Measurements from ENCODE around the gene BCAR1.

BCAR1 gene

DNA sequence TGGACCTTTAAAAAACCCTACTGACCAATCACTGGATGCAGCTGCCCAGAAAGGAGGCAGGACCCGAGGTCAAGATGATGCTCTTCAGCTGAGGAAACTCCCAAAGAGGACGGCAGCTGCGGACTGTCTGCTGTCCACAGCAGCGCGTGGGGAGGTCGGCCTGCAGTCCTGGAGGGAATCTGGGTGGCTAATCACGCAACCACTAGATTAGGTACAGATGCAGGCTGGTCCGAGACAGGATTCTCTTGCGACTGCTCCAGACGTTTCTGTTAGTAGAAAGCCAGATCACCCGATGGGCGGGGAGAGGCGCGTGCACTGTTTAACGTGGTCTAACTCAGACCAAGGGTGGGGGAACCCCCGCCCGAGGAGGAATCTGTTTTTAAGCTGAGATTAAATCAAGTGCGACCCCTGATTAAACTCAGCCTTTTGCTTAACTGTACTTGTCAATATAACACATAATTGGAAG, 53.3 kb downstream of the BCAR1 start:
- DNase-seq, result no peak

DNA sequence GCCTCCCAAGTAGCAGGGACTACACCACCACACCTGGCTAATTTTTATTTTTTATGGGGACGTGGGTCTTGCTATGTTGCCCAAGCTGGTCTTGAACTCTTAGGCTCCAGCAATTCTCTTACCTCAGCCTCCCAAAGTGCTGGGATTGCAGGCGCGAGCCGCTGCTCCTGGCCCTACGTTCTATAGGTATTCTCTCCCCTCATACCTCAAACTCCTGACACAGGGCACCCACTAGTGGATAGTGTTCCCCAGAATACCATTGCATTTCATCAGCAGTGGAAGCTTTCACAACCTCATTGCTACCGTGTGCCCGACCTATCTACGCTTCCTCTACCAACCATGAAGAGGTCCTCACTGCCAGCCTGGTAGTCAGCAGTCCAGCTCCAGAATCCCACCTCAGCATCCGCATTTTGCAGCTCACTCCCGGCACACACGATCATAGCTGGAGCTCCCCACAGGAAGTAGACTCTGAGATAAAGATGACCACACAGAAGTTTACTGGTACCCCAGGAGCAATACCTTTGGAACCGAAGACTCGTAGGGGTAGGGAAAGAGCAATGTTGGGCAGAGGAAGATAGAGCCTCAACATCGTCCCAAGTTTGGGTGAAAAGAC, 53.8 kb downstream of the BCAR1 start:
- DNase-seq, result no peak

DNA sequence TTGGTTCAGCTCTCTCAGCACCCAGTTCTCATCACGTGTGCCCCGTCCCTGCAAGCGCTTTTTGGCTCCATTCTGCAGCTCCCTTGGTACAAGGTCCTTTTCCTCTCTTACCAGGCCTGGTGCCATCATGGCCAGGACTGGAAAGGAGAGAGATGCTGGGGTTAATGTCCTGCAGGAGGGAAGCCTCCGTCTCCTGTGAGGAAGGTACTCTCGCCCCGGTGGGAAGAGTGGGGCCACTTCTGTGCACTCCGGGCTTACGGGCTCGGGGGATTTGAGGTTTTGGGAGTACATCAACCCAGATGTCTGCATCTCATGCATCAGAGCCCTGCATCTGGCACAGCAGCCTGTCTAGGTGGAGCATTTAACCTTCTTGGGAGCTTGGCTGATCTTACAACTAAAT, 54.6 kb downstream of the BCAR1 start:
- DNase-seq, result no peak

DNA sequence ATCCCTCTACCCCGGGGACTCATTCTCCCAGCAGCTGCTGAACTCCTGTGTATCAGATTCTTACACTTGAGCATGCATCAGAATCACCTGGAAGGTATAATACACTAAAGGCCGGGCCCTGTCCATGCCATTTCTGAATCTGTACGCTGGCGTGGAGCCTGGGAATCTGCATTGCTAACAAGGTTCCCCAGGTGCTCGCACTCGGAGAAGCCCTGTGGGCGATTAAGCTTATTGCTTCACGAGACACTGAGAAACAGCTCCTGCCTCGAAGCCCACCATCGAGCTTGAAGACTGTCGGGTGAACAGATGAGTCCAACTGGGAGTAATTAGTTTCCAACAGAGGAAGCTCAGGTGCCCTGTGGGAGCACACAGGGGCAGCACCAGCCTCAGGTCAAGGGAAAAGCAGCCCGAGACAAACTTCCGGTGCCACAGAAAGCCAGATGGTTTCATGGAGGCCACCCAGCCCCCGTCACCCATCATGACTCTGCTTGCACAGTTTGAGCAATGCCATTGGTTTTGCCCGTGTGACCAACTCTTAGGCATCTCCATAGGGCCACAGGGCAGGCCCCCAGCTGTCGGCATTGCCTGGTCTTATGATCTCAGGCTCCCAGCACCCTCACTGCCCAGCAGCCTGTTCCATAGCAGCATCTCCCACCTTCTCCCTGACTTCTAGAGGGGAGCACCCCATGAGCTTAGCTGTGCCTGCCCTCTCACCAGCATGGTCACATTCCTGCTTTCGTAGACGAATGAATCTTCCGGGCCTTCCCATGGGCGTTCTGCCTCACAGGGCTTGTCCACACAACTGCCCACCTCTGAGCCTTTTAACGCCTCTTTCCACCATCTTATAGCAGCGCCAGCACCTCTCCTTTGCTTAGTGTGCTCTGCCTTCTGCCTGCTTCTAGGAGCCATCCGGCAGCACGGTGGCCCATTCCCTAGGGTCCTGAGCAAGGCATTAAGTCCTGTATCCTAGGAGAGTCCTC, 55.3 kb downstream of the BCAR1 start:
- DNase-seq, result no peak

DNA sequence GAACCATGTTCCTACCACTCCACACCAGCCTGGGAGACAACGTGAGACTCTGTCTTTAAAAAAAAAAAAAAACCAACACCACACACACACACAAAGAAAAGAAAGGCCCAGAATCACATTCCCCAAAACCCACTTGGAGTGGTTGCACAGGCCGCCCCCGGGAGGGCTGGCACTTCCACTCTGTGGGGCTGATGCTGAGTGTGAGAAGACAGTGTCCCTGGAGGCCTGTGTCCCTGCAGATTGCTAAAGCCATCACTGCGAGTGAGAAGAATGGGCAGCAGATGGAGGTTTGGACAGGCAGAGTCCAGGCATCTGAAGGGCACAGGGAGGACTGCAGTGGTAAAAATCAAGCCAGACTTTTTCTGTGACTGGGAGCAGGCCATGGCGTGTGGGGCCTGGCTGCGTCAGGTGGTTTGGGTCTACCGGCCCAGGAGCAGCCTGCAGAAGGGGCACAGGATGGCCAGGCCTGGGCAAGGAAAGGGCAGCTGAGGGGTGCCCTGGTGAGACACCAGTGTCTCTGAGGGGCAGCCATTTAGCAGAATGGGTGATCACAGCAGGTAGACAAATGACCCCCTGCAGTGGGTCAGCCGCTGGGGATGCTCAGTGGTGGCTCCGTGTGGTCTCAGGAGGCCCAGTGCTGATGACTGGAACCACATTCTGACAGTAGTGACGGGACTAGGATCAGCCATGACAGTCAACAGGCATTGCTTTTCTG, 57.5 kb downstream of the BCAR1 start:
- no peak for DNase-seq

DNA sequence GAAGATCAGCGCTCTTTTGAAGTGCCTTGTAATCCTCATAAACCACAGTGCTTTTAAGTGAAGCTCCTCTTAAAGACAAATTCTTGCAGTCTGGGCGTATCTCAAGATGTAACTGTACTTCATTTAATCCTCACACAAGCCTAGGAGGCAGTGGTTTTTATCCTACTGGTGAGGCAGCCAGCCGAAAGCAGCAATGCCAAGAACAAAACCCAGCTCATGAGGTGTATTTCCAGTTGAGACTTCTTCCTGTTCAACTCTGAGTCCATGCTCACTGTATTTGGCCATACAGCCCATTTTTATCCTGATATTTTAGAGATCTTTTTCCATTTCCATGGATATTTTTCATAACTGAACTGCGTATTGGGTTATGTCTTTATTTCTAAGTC, 58.2 kb downstream of the BCAR1 start:
- DNase-seq, result no peak

DNA sequence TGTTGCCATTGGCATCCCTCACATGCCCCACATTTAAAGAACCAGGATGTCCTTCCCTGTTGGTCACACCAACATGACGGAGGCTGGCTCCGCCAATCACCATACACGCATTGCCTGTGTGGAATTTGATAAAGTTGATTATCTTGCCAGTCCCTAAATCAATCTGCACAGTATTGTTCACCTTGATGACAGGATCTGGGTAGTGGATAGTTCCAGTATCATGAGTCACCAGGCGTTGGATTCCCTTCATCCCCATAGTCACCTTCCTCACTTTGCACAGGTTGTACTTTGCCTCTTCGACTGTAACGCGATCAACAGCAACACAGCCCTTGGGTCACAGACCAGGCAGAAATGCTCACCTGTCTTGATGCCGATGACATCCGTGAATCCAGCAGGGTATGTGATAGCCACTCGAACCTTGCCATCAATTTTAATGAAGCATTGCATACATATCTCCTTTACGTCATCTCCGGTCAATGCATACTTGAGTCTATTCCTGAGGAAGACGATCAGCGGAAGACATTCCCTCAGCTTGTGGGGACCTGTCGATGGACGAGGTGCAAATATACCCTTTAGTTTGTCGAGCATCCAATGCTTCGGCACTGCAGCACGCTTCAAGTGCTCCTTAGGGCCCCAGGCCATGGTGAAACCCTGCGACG, 58.7 kb downstream of the BCAR1 start:
- DNase-seq, result no peak

DNA sequence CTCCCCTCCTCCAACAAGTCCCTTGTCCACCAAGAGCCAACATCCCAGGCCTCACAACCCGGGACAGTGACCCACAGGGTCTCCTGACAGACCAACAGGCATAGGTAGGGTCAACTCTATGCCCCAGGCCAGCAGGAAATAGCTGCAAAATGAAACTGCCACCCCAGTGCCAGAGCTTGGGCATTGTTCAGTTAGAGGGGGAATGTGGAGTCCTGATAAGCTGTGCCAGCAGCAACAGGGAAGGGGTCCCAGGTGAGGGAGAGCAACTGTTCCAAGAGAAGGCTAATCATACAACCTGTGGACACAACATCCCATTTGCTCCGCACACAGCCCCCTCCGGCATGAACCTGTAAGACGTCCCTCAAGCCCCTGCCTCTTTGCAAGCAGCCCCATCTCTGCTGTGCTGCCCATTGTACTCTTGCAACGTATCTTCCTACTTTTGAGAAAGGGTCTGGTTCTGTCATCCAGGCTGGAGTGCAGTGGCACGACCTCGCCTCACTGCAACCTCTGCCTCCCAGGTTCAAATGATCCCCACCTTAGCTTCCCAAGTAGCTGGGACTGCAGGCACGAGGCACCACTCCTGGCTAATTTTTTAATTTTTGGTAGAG, 61.7 kb downstream of the BCAR1 start:
- no peak for DNase-seq

DNA sequence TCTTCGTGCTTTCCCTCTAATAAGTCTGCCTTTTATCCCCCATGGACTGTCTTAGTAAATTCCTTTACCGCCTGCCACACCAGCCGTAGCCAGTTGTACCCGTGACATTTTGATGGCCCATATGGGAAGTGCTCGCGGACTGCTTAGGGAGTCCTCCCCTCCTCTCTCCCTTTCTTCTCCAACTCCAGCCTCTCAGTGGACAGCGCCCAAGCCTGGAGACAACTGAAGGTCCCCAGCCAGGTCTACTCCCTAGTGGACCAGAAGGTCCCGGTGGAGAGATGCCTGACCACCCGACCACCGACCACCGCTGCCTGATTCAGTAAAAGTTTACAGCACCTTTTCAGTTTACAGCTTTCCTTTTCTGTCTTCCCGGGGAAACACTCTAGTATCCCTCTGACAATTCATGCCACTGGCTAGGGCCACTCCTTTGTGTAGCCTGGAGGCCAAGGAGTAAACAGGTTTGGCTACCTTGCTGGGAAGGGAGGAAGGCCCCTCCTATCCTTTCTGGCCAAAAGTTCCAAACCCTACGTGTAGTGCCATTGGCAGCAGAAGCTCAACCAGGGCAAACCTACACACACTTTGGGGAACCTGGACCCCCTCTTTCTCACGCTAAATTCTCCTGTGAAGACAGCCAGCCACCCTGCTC, 62.5 kb downstream of the BCAR1 start:
- no peak for DNase-seq

DNA sequence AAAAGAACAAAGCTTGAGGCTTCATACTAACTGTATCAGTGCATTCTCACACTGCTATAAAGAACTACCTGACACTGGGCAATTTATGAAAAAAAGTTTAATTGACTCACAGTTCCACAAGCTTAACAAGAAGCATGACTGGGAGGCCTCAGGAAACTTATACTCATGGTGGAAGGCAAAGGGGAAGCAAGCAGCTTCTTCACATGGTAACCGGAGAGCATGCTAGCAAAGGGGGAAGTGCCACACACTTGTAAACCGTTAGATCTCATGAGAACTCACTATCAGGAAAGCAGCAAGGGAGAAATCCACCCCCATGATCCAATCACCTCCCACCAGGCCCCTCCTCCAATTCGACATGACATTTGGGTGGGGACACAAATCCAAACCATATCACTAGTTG, 69.8 kb downstream of the BCAR1 start:
- DNase-seq, result no peak

DNA sequence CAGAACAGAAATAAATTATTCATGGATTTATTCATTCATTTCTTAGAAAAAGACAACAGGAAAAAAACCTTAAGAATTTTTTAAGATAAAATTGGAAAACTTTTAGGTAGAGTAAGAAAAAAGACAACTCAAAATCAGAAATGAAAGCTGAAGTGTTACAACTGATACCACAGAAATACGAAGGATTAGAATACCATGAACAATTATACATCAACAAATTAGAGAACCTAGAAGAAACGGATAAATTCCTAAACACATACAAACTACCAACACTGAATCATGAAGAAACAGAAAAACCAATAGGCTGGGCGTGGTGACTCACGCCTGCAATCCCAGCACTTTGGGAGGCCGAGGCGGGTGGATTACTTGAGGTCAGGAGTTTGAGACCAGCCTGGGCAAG, 72.2 kb downstream of the BCAR1 start:
- no peak for DNase-seq

Measured in NCI-H510A treated with DMSO at 0.1 percent for 48 hours (cell line).